ENCODE measurements around the gene ZDHHC1. TPM values are rescaled to one million over a fixed set of nuclear protein-coding genes. Genes with fewer than 3 reads are reported as not detected.

ZDHHC1 gene
- total and polyA plus RNA-seq, 2 of the 13 experiments (the other 11 are each of a cell fraction or from before 2014, with no cell fraction given) = 0.51 to 1.1 TPM

GRCh38 chr16:67428146-67428731, 12.0 kb upstream of the ZDHHC1 start (continued):
- TF ChIP-seq CSRNP1 (CRISPR knock-in tag; IDR thresholded peaks at IDR 0.05) = 0 out of 2 replicates have a peak, but pooled peaks have one; percentile 19
- TF ChIP-seq ZNF446 (CRISPR knock-in tag; IDR thresholded peaks at IDR 0.05) = peak; percentile 73; the same call in 1 of the 2 replicates
- peak; percentile 38; the same call in 1 of the 2 replicates for TF ChIP-seq MAX (IDR thresholded peaks at IDR 0.05)
- peak; percentile 88 for TF ChIP-seq ZFP91 (CRISPR knock-in tag; IDR thresholded peaks at IDR 0.05; ENCODE audit: borderline replicate concordance)
- peak; percentile 76; the same call in 1 of the 2 replicates for TF ChIP-seq ZSCAN25 (CRISPR knock-in tag; IDR thresholded peaks at IDR 0.05)
- peak; percentile 24; the same call in 1 of the 2 replicates for TF ChIP-seq HDAC1 (CRISPR knock-in tag; IDR thresholded peaks at IDR 0.05)
- TF ChIP-seq GATA4 (IDR thresholded peaks at IDR 0.05; ENCODE audit: borderline replicate concordance, low read depth) = no peak
- no peak for TF ChIP-seq SRF (IDR thresholded peaks at IDR 0.05; ENCODE audit: low read depth, low read length)
- no peak for TF ChIP-seq ZNF318 (CRISPR knock-in tag; IDR thresholded peaks at IDR 0.05)
- 0 out of 2 replicates have a peak, but pooled peaks have one; percentile 33 for TF ChIP-seq ZBTB37 (CRISPR knock-in tag; IDR thresholded peaks at IDR 0.05)
- TF ChIP-seq ZNF121 (CRISPR knock-in tag; IDR thresholded peaks at IDR 0.05) = 0 out of 2 replicates have a peak, but pooled peaks have one; percentile 7
- TF ChIP-seq ZNF354B (CRISPR knock-in tag; IDR thresholded peaks at IDR 0.05) = no peak

Measured in HepG2 (cell line).